SK-N-MC (cell line): ENCODE measurements around the gene AMOTL2.

Experiments
- DNase-seq: peaks from one replicate; pipeline ENCODE4 v3.0.0-alpha.2; 2011; ENCODE audit warnings: low read depth, low spot score
- H3K27ac ChIP-seq: fragments of 200-600 bp; sonication (generic); 2 replicates; pipeline ENCODE4 v1.5.1; 2016; ENCODE audit warnings: mixed run types
- H3K36me3 ChIP-seq: fragments of 200-600 bp; sonication (generic); 2 replicates; pipeline ENCODE4 v1.6.1; 2017; ENCODE audit warnings: antibody characterized with exemption, low read length, mixed read lengths; ENCODE audit not compliant: insufficient read depth
- H3K4me3 ChIP-seq: fragments of 200-600 bp; sonication (generic); 2 replicates; pipeline ENCODE4 v1.5.1; 2016
- H3K9ac ChIP-seq: fragments of 200-600 bp; sonication (generic); 2 replicates; pipeline ENCODE4 v1.8.0; 2017; ENCODE audit warnings: mixed run types, mixed read lengths; ENCODE audit not compliant: insufficient read length
- H3K9me3 ChIP-seq: fragments of 200-600 bp; sonication (generic); 2 replicates; pipeline ENCODE4 v1.6.1; 2017; ENCODE audit warnings: low read depth, mild to moderate bottlenecking, antibody characterized with exemption, low read length, moderate library complexity, mixed read lengths
- EZH2 ChIP-seq: fragments of 200-600 bp; sonication (generic); IDR thresholded peaks from one replicate; pipeline ENCODE4 v1.6.1; 2017; ENCODE audit warnings: antibody characterized with exemption
- FOXP2 ChIP-seq: optimal IDR thresholded peaks from 2 replicates; pipeline ENCODE3; 2011; ENCODE audit warnings: mild to moderate bottlenecking, moderate library complexity; ENCODE audit not compliant: insufficient read depth; ENCODE audit errors: extremely low read length, control extremely low read depth
- POLR2AphosphoS5 ChIP-seq: IDR thresholded peaks from 2 replicates; pipeline ENCODE4 v1.6.1; 2012; ENCODE audit warnings: mild to moderate bottlenecking, low read depth, low read length, borderline replicate concordance

AMOTL2 gene

GRCh38 chr3:134359121-134360010 is 14.9 kb downstream of the AMOTL2 start:
- Histone ChIP-seq H3K36me3 (peaks cover 93% of the 10 kb centered on the region), H3K9me3 (no peaks in the 10 kb centered on the region), H3K4me3 (no peak overlapping the region), H3K27ac (peak overlapping the region; percentile 99), H3K9ac (peak overlapping the region; percentile 13)
- no peak for TF ChIP-seq EZH2
- TF ChIP-seq FOXP2: no peak
- no peak for TF ChIP-seq POLR2AphosphoS5
- DNase-seq: no peak

GRCh38 chr3:134357914-134358811 is 16.1 kb downstream of the AMOTL2 start:
- peak overlapping the region; percentile 61 for H3K9ac ChIP-seq
- DNase-seq: peak; percentile 98
- TF ChIP-seq POLR2AphosphoS5: no peak; the same call in 1 of the 2 replicates
- TF ChIP-seq FOXP2: no peak
- no peaks in the 10 kb centered on the region for H3K9me3 ChIP-seq
- peak overlapping the region; percentile 99 for H3K27ac ChIP-seq
- peak overlapping the region; percentile 44 for H3K4me3 ChIP-seq
- H3K36me3 ChIP-seq: peaks cover 98% of the 10 kb centered on the region

GRCh38 chr3:134357261-134357913 is 16.9 kb downstream of the AMOTL2 start:
- Histone ChIP-seq H3K36me3 (peaks cover 92% of the 10 kb centered on the region), H3K27ac (peak overlapping the region; percentile 99), H3K9me3 (no peaks in the 10 kb centered on the region), H3K4me3 (peak overlapping the region; percentile 44), H3K9ac (peak overlapping the region; percentile 61)
- no peak for DNase-seq
- TF ChIP-seq POLR2AphosphoS5 (no peak), FOXP2 (no peak), EZH2 (no peak)

- H3K4me3 ChIP-seq: no peak overlapping the region
- DNase-seq: no peak
- no peaks in the 10 kb centered on the region for H3K9me3 ChIP-seq
- TF ChIP-seq FOXP2 (no peak), POLR2AphosphoS5 (no peak), EZH2 (no peak)
- H3K36me3 ChIP-seq: peaks cover 83% of the 10 kb centered on the region
- H3K27ac ChIP-seq: peak overlapping the region; percentile 99
- peak overlapping the region; percentile 18 for H3K9ac ChIP-seq
Observed at GRCh38 chr3:134356411-134357040, 17.7 kb downstream of the AMOTL2 start.

GRCh38 chr3:134355416-134355815 is 18.8 kb downstream of the AMOTL2 start:
- no peak for DNase-seq
- H3K9me3 ChIP-seq: no peaks in the 10 kb centered on the region
- H3K27ac ChIP-seq: peak overlapping the region; percentile 99
- TF ChIP-seq EZH2 (no peak), FOXP2 (no peak), POLR2AphosphoS5 (no peak)
- H3K9ac ChIP-seq: no peak overlapping the region
- peaks cover 72% of the 10 kb centered on the region for H3K36me3 ChIP-seq
- no peak overlapping the region for H3K4me3 ChIP-seq

GRCh38 chr3:134354612-134355251 is 19.5 kb downstream of the AMOTL2 start:
- no peak for DNase-seq
- TF ChIP-seq EZH2 (no peak), FOXP2 (no peak), POLR2AphosphoS5 (no peak)
- Histone ChIP-seq H3K4me3 (no peak overlapping the region), H3K27ac (peak overlapping the region; percentile 99), H3K9ac (no peak overlapping the region), H3K9me3 (no peaks in the 10 kb centered on the region), H3K36me3 (peaks cover 65% of the 10 kb centered on the region)

- Histone ChIP-seq H3K36me3 (peaks cover 58% of the 10 kb centered on the region), H3K4me3 (no peak overlapping the region), H3K27ac (no peak overlapping the region), H3K9ac (no peak overlapping the region), H3K9me3 (no peaks in the 10 kb centered on the region)
- no peak for DNase-seq
- TF ChIP-seq FOXP2 (no peak), POLR2AphosphoS5 (no peak)
Observed at GRCh38 chr3:134353831-134354611, 20.2 kb downstream of the AMOTL2 start.
